Skeletal muscle satellite cell (primary cell): ENCODE data around the gene CPN2. TPM values are rescaled to one million over a fixed set of nuclear protein-coding genes. Genes with fewer than 3 reads are reported as not detected.

Experiments used
- H3K27me3 ChIP-seq: 2 replicates; pipeline ENCODE4 v1.7.0; 2013; ENCODE audit warnings: low read length; ENCODE audit not compliant: control insufficient read depth, insufficient read depth
- H3K36me3 ChIP-seq: 2 replicates; pipeline ENCODE4 v1.7.0; 2013; ENCODE audit warnings: mild to moderate bottlenecking, control low read depth, low read length; ENCODE audit not compliant: insufficient read depth
- H3K4me1 ChIP-seq: 2 replicates; pipeline ENCODE4 v1.7.0; 2013; ENCODE audit warnings: low read length; ENCODE audit not compliant: control insufficient read depth, insufficient read depth
- H3K4me2 ChIP-seq: 2 replicates; pipeline ENCODE4 v1.7.0; 2013; ENCODE audit warnings: mild to moderate bottlenecking, low read length
- H3K4me3 ChIP-seq: 2 replicates; pipeline ENCODE4 v1.7.0; 2013; ENCODE audit warnings: low read length
- H3K9ac ChIP-seq: 2 replicates; pipeline ENCODE4 v1.7.0; 2013; ENCODE audit warnings: mild to moderate bottlenecking, low read depth, low read length, moderate library complexity
- H3K9me3 ChIP-seq: replicated peaks from 2 replicates; pipeline ENCODE4 v1.7.0; 2013; ENCODE audit warnings: mild to moderate bottlenecking, control low read depth, low read length
- total RNA-seq: library from RNA; depleted of rRNA; stranded (reverse); fragments of >200 nt; gene quantifications from 2 replicates; pipeline ENCODE4 v1.2.3, GENCODE V29; 2012; rRNA removed

CPN2 gene
- total RNA-seq, result not detected in 2 replicates

GRCh38 chr3:194351080-194351672, at the start of gene CPN2:
Gene CPN2, minus strand, starts transcription at chr3:194351328. Its CDS starts 8,626 bp downstream, at chr3:194342702.
- Histone ChIP-seq H3K9ac (no peak within 1 kb of the TSS), H3K36me3 (no peaks in the 10 kb centered on the region), H3K27me3 (peaks cover 21% of the 10 kb centered on the region), H3K9me3 (no peaks in the 10 kb centered on the region), H3K4me1 (no peaks in the 10 kb centered on the region), H3K4me3 (no peak within 1 kb of the TSS), H3K4me2 (no peak within 1 kb of the TSS)

- Histone ChIP-seq H3K4me1 (peaks cover 4% of the 10 kb centered on the region), H3K9ac (no peak overlapping the region), H3K4me2 (no peak overlapping the region), H3K4me3 (no peak overlapping the region), H3K27me3 (peaks cover 45% of the 10 kb centered on the region), H3K36me3 (peaks cover 7% of the 10 kb centered on the region), H3K9me3 (no peaks in the 10 kb centered on the region)
These were observed 48.8 kb upstream of the CPN2 start for GRCh38 chr3:194399874-194400411.

GRCh38 chr3:194399166-194399565, 48.0 kb upstream of the CPN2 start, which contains the start of gene GP5:
Gene GP5, minus strand, starts transcription at chr3:194399266. Its CDS starts 984 bp downstream, at chr3:194398282.
- peaks cover 4% of the 10 kb centered on the region for H3K4me1 ChIP-seq
- H3K4me2 ChIP-seq, result peak within 1 kb of the TSS; percentile 60
- H3K9me3 ChIP-seq, result no peaks in the 10 kb centered on the region
- H3K36me3 ChIP-seq, result peaks cover 3% of the 10 kb centered on the region
- H3K27me3 ChIP-seq, result peaks cover 52% of the 10 kb centered on the region
- no peak within 1 kb of the TSS for H3K4me3 ChIP-seq
- H3K9ac ChIP-seq, result no peak within 1 kb of the TSS

DNA sequence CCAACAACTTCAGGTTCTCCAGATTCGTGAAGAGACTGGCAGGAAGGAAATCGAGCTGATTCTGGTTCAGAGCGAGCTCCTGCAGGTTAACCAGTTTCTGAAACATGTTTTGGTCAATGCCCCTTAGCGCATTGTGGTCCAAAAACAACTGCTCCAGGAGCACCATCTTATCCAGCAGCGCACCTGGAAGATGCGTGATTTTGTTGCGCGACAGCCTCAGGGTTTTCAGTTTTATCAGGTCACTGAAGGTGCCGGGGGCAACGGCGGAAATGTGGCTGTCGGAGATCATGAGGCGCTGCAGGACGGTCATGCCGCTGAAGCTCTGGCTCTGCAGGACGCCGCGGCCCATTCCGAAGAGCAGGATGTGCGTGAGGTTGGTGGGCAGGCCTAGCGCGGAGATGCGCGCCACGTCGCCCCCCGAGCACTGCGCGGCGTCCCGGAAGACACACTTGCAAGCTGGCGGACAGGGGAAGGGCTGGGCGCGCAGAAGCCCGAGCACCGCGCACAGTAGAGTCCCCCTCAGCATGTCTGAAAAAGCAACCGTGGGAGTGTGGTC, 46.7 kb upstream of the CPN2 start:
- Histone ChIP-seq H3K4me2 (peak overlapping the region; percentile 60), H3K36me3 (no peaks in the 10 kb centered on the region), H3K9ac (no peak overlapping the region), H3K4me1 (peaks cover 4% of the 10 kb centered on the region), H3K9me3 (no peaks in the 10 kb centered on the region), H3K4me3 (no peak overlapping the region), H3K27me3 (peaks cover 58% of the 10 kb centered on the region)

GRCh38 chr3:194396859-194397756, 46.0 kb upstream of the CPN2 start:
- no peaks in the 10 kb centered on the region for H3K9me3 ChIP-seq
- H3K27me3 ChIP-seq, result peaks cover 65% of the 10 kb centered on the region
- H3K9ac ChIP-seq, result no peak overlapping the region
- peak overlapping the region; percentile 60 for H3K4me2 ChIP-seq
- H3K4me3 ChIP-seq, result no peak overlapping the region
- H3K4me1 ChIP-seq, result peaks cover 4% of the 10 kb centered on the region
- H3K36me3 ChIP-seq, result no peaks in the 10 kb centered on the region

- no peaks in the 10 kb centered on the region for H3K36me3 ChIP-seq
- no peak overlapping the region for H3K4me3 ChIP-seq
- H3K27me3 ChIP-seq, result peaks cover 70% of the 10 kb centered on the region
- no peak overlapping the region for H3K9ac ChIP-seq
- peak overlapping the region; percentile 60 for H3K4me2 ChIP-seq
- no peaks in the 10 kb centered on the region for H3K9me3 ChIP-seq
- H3K4me1 ChIP-seq, result peaks cover 4% of the 10 kb centered on the region
These were observed 45.4 kb upstream of the CPN2 start for GRCh38 chr3:194396539-194396858.

DNA sequence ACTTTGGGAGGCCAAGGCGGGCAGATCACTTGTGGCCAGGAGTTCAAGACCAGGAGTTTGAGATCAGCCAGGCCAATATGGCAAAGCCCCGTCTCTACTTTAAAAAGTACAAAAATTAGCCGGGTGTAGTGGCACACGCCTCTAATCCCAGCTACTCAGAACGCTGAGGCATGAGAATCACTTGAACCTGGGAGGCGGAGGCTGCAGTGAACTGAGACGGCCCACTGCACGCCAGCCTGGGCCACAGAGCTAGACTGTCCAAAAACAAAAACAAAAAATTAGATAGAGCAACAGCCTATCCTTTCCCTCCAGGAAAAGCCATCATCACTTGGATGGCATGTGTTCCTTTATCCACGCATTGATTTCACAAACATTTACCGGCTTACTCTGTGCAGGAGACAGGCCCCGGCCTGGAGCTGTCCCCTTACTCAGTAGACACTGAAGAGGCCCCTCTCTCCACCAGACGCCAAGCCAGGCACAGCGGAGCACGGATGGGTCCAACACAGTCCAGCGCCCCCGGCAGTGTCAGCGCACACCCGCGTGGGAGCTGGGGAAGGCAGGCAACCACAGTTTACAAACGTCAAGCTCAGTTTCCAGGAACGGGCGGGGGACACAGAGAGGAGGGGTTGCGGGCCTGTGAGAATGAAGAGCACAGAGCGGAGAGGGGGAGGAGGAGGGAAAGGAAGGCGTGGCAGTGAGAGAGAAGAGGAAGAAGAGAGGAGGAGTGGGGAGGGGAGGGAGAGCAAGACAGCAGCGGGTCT, 44.8 kb upstream of the CPN2 start:
- Histone ChIP-seq H3K4me3 (no peak overlapping the region), H3K9me3 (peaks cover 3% of the 10 kb centered on the region), H3K4me1 (peaks cover 4% of the 10 kb centered on the region), H3K27me3 (peaks cover 76% of the 10 kb centered on the region), H3K36me3 (no peaks in the 10 kb centered on the region), H3K4me2 (peak overlapping the region; percentile 60), H3K9ac (no peak overlapping the region)

DNA sequence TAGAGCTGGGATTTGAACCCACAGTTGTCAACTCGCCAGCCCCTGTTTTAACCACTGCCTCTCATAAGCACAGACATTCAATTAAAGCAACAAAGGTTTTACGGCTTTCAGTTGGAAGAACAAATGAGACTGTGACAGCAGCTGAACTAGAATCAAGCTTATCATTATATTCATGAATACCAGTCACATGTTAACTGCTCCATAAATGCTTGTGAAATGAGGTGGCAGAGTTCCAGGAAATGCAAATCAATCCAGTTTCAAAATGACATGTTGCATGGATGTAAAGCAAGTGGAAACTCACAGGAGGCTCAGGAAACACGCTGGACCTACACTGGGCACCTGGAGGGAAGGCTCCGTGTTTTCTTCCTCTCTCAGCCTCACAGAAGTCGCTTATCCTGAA, 44.1 kb upstream of the CPN2 start:
- H3K27me3 ChIP-seq, result peaks cover 79% of the 10 kb centered on the region
- H3K9ac ChIP-seq, result no peak overlapping the region
- H3K9me3 ChIP-seq, result peaks cover 7% of the 10 kb centered on the region

GRCh38 chr3:194392576-194392975, 41.4 kb upstream of the CPN2 start:
- H3K9me3 ChIP-seq, result peaks cover 7% of the 10 kb centered on the region
- no peak overlapping the region for H3K9ac ChIP-seq
- no peak overlapping the region for H3K4me2 ChIP-seq
- H3K4me3 ChIP-seq, result no peak overlapping the region
- H3K27me3 ChIP-seq, result peaks cover 71% of the 10 kb centered on the region
- no peaks in the 10 kb centered on the region for H3K36me3 ChIP-seq
- H3K4me1 ChIP-seq, result peaks cover 2% of the 10 kb centered on the region

More for the DNA sequence above, 44.1 kb upstream of the CPN2 start:
- H3K4me2 ChIP-seq, result no peak overlapping the region
- H3K4me3 ChIP-seq, result no peak overlapping the region
- no peaks in the 10 kb centered on the region for H3K36me3 ChIP-seq
- peaks cover 4% of the 10 kb centered on the region for H3K4me1 ChIP-seq

- Histone ChIP-seq H3K36me3 (no peaks in the 10 kb centered on the region), H3K9ac (no peak overlapping the region), H3K4me3 (no peak overlapping the region), H3K27me3 (peaks cover 70% of the 10 kb centered on the region), H3K4me1 (no peaks in the 10 kb centered on the region), H3K4me2 (no peak overlapping the region), H3K9me3 (peaks cover 7% of the 10 kb centered on the region)
These were observed 39.7 kb upstream of the CPN2 start for GRCh38 chr3:194390835-194391234.

GRCh38 chr3:194389269-194389668, 38.1 kb upstream of the CPN2 start:
- no peak overlapping the region for H3K4me2 ChIP-seq
- H3K36me3 ChIP-seq, result no peaks in the 10 kb centered on the region
- peaks cover 7% of the 10 kb centered on the region for H3K9me3 ChIP-seq
- H3K4me1 ChIP-seq, result no peaks in the 10 kb centered on the region
- H3K4me3 ChIP-seq, result no peak overlapping the region
- H3K9ac ChIP-seq, result no peak overlapping the region
- peaks cover 65% of the 10 kb centered on the region for H3K27me3 ChIP-seq
